ENCODE data around the gene MED25.

GRCh38 chr19:49870309-49870901 is 52.3 kb downstream of the MED25 start:
- TF ChIP-seq CTCF (IDR thresholded peaks at IDR 0.05; ENCODE audit: low read depth, low read length) (no peak), POLR2A (IDR thresholded peaks at IDR 0.05; ENCODE audit: extremely low read depth, insufficient read length) (no peak)
